Chondrocyte (in vitro differentiated cells): Measurements from ENCODE around the gene C11orf86. TPM values are rescaled to one million over a fixed set of nuclear protein-coding genes. Genes with fewer than 3 reads are reported as not detected.
"Not testable (repeated sequence)": the region's sequence is repeated elsewhere in the genome, so short reads cannot be mapped to it uniquely, and the experiment has no call there.

ENCODE experiments used
- DNase-seq: peaks from one replicate; pipeline ENCODE4 v3.0.0; 2021; ENCODE audit warnings: mixed read lengths, low spot score
- H3K27ac Mint-ChIP-seq: one replicate; pipeline ENCODE4 v1.8.0; 2021; ENCODE audit warnings: mild to moderate bottlenecking, moderate library complexity, mixed read lengths; ENCODE audit not compliant: unreplicated experiment
- H3K27me3 Mint-ChIP-seq: 2 replicates; pipeline ENCODE4 v1.8.0; 2021; ENCODE audit warnings: low read depth, mixed read lengths
- H3K36me3 Mint-ChIP-seq: 2 replicates; pipeline ENCODE4 v1.8.0; 2021; ENCODE audit warnings: low read depth, mixed read lengths
- H3K4me1 Mint-ChIP-seq: 2 replicates; pipeline ENCODE4 v1.8.0; 2021; ENCODE audit warnings: low read depth, mild to moderate bottlenecking, mixed read lengths
- H3K4me3 Mint-ChIP-seq: one replicate; pipeline ENCODE4 v1.8.0; 2021; ENCODE audit warnings: mild to moderate bottlenecking, moderate library complexity, mixed read lengths; ENCODE audit not compliant: unreplicated experiment
- H3K9me3 Mint-ChIP-seq: 2 replicates; pipeline ENCODE4 v1.8.0; 2021; ENCODE audit warnings: low read depth, mixed read lengths
- CTCF ChIP-seq: fragments of 200-600 bp; sonication (generic); IDR thresholded peaks from 2 replicates; pipeline ENCODE4 v1.5.0; 2021; ENCODE audit warnings: antibody characterized with exemption, mild to moderate bottlenecking, moderate library complexity
- total RNA-seq: library from RNA; stranded (reverse); gene quantifications from 3 replicates; pipeline ENCODE4 v1.2.1, GENCODE V29; 2021

C11orf86 gene
- total RNA-seq, 1 donor from 2014 or later: not detected

- no peak overlapping the region for H3K27ac Mint-ChIP-seq
- DNase-seq: no peak
- no peak for TF ChIP-seq CTCF
- H3K9me3 Mint-ChIP-seq: no peaks in the 10 kb centered on the region
- no peak overlapping the region for H3K4me3 Mint-ChIP-seq
- no peaks in the 10 kb centered on the region for H3K27me3 Mint-ChIP-seq
- H3K36me3 Mint-ChIP-seq: no peaks in the 10 kb centered on the region
- peaks cover 43% of the 10 kb centered on the region for H3K4me1 Mint-ChIP-seq
Measured at GRCh38 chr11:66986178-66986545, 11.1 kb downstream of the C11orf86 start.

GRCh38 chr11:66987158-66987620, 12.1 kb downstream of the C11orf86 start:
- no peak overlapping the region for H3K4me3 Mint-ChIP-seq
- H3K36me3 Mint-ChIP-seq: no peaks in the 10 kb centered on the region
- peaks cover 33% of the 10 kb centered on the region for H3K4me1 Mint-ChIP-seq
- no peak overlapping the region for H3K27ac Mint-ChIP-seq
- no peaks in the 10 kb centered on the region for H3K9me3 Mint-ChIP-seq
- H3K27me3 Mint-ChIP-seq: no peaks in the 10 kb centered on the region
- DNase-seq: no peak
- no peak for TF ChIP-seq CTCF

- DNase-seq: no peak
- Mint-ChIP-seq H3K27me3 (no peaks in the 10 kb centered on the region), H3K9me3 (no peaks in the 10 kb centered on the region), H3K36me3 (no peaks in the 10 kb centered on the region), H3K4me1 (peaks cover 26% of the 10 kb centered on the region), H3K4me3 (no peak overlapping the region), H3K27ac (no peak overlapping the region)
- no peak for TF ChIP-seq CTCF
Measured at GRCh38 chr11:66987924-66988637, 13.0 kb downstream of the C11orf86 start.

GRCh38 chr11:66988741-66989140, 13.6 kb downstream of the C11orf86 start:
- not testable (repeated sequence) for H3K9me3 Mint-ChIP-seq, DNase-seq, H3K27me3 Mint-ChIP-seq, H3K4me3 Mint-ChIP-seq, H3K27ac Mint-ChIP-seq, H3K36me3 Mint-ChIP-seq
- H3K4me1 Mint-ChIP-seq: peaks cover 21% of the 10 kb centered on the region

GRCh38 chr11:66989360-66989759, 14.3 kb downstream of the C11orf86 start:
- DNase-seq, H3K27ac Mint-ChIP-seq, H3K9me3 Mint-ChIP-seq, H3K27me3 Mint-ChIP-seq, H3K36me3 Mint-ChIP-seq, H3K4me3 Mint-ChIP-seq: not testable (repeated sequence)
- peaks cover 16% of the 10 kb centered on the region for H3K4me1 Mint-ChIP-seq

GRCh38 chr11:66992041-66992440, 16.9 kb downstream of the C11orf86 start:
- no peaks in the 10 kb centered on the region for H3K27me3 Mint-ChIP-seq
- no peak for TF ChIP-seq CTCF

More at GRCh38 chr11:66992041-66992440, 16.9 kb downstream of the C11orf86 start:
- Mint-ChIP-seq H3K4me3 (no peak overlapping the region), H3K27ac (no peak overlapping the region), H3K9me3 (no peaks in the 10 kb centered on the region), H3K36me3 (no peaks in the 10 kb centered on the region), H3K4me1 (peaks cover 18% of the 10 kb centered on the region)
- no peak for DNase-seq
